GM19035 (cell line): ENCODE measurements around the gene GOLGA6L10.
"Not testable (repeated sequence)": the region's sequence is repeated elsewhere in the genome, so short reads cannot be mapped to it uniquely, and the experiment has no call there.

Experiments used
- ATAC-seq: cut with Tn5 transposase; IDR thresholded peaks from one replicate; pipeline ENCODE4 v1.9.1; 2021; ENCODE audit not compliant: unreplicated experiment

GOLGA6L10 gene

GRCh38 chr15:82343851-82344250 is 5.4 kb downstream of the GOLGA6L10 start:
- not testable (repeated sequence) for ATAC-seq

- not testable (repeated sequence) for ATAC-seq
These were observed 6.5 kb downstream of the GOLGA6L10 start for GRCh38 chr15:82342632-82343374.

GRCh38 chr15:82338573-82338972 is 10.7 kb downstream of the GOLGA6L10 start:
- ATAC-seq, result not testable (repeated sequence)

GRCh38 chr15:82338053-82338452 is 11.2 kb downstream of the GOLGA6L10 start:
- not testable (repeated sequence) for ATAC-seq

GRCh38 chr15:82337051-82337450 is 12.2 kb downstream of the GOLGA6L10 start:
- not testable (repeated sequence) for ATAC-seq

- ATAC-seq, result not testable (repeated sequence)
These were observed 13.1 kb downstream of the GOLGA6L10 start for GRCh38 chr15:82336180-82336647.

- not testable (repeated sequence) for ATAC-seq
These were observed 14.3 kb downstream of the GOLGA6L10 start for GRCh38 chr15:82335006-82335405.

- ATAC-seq, result not testable (repeated sequence)
These were observed 14.7 kb downstream of the GOLGA6L10 start for GRCh38 chr15:82334554-82334932.

- ATAC-seq, result not testable (repeated sequence)
These were observed 15.4 kb downstream of the GOLGA6L10 start for GRCh38 chr15:82333603-82334553.

- not testable (repeated sequence) for ATAC-seq
These were observed 16.3 kb downstream of the GOLGA6L10 start for GRCh38 chr15:82332711-82333602.

GRCh38 chr15:82331576-82332304 is 17.5 kb downstream of the GOLGA6L10 start:
- not testable (repeated sequence) for ATAC-seq

GRCh38 chr15:82330921-82331320 is 18.4 kb downstream of the GOLGA6L10 start:
- not testable (repeated sequence) for ATAC-seq

- ATAC-seq, result not testable (repeated sequence)
These were observed 20.2 kb downstream of the GOLGA6L10 start for GRCh38 chr15:82329039-82329438.

GRCh38 chr15:82327372-82327771 is 21.9 kb downstream of the GOLGA6L10 start:
- ATAC-seq, result not testable (repeated sequence)

- not testable (repeated sequence) for ATAC-seq
These were observed 22.4 kb downstream of the GOLGA6L10 start for GRCh38 chr15:82326896-82327295.

GRCh38 chr15:82325646-82326045 is 23.6 kb downstream of the GOLGA6L10 start:
- ATAC-seq, result not testable (repeated sequence)

- ATAC-seq, result not testable (repeated sequence)
These were observed 24.4 kb downstream of the GOLGA6L10 start for GRCh38 chr15:82324831-82325230.

- ATAC-seq, result not testable (repeated sequence)
These were observed 26.8 kb downstream of the GOLGA6L10 start for GRCh38 chr15:82322488-82322887.

GRCh38 chr15:82320861-82321260 is 28.4 kb downstream of the GOLGA6L10 start:
- not testable (repeated sequence) for ATAC-seq
